Astrocyte (in vitro differentiated cells and primary cell): ENCODE results near the gene PAGR1.

ENCODE experiments used
- EZH2 ChIP-seq: IDR thresholded peaks from 2 replicates; pipeline ENCODE4 v1.6.1; 2012; ENCODE audit warnings: mild to moderate bottlenecking, low read length, inconsistent platforms; ENCODE audit not compliant: insufficient read depth
- TF ChIP-seq, protein P1 (sequence below): IDR thresholded peaks from 2 replicates; pipeline ENCODE4 v1.5.1; 2011; ENCODE audit warnings: low read depth, mild to moderate bottlenecking, inconsistent platforms, low read length, moderate library complexity; ENCODE audit not compliant: insufficient read depth

DNA sequence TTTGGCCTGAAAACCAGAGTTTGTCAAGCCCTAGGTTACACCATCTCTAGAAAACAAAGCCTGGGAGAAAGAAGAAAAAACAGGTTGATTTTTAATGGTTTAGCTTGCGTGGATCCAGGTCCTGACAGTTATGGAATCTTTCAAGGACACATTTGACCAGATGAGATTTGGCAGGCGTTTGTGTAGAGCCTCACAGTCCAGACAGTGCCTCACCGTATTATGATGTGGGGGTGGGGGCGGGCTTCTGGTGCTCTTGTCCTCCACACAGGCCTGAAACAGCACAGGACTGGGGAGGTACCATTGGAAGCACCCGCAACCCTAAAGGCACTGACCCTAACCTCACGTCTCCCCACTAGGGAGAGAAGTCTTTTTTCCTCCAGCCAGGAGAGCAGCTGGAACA, 23.9 kb downstream of the PAGR1 start:
- TF ChIP-seq, protein P1, sequence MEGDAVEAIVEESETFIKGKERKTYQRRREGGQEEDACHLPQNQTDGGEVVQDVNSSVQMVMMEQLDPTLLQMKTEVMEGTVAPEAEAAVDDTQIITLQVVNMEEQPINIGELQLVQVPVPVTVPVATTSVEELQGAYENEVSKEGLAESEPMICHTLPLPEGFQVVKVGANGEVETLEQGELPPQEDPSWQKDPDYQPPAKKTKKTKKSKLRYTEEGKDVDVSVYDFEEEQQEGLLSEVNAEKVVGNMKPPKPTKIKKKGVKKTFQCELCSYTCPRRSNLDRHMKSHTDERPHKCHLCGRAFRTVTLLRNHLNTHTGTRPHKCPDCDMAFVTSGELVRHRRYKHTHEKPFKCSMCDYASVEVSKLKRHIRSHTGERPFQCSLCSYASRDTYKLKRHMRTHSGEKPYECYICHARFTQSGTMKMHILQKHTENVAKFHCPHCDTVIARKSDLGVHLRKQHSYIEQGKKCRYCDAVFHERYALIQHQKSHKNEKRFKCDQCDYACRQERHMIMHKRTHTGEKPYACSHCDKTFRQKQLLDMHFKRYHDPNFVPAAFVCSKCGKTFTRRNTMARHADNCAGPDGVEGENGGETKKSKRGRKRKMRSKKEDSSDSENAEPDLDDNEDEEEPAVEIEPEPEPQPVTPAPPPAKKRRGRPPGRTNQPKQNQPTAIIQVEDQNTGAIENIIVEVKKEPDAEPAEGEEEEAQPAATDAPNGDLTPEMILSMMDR = no peak
- no peak for TF ChIP-seq EZH2
